HepG2 (cell line): ENCODE results near the gene CD300LF. TPM values are rescaled to one million over a fixed set of nuclear protein-coding genes. Genes with fewer than 3 reads are reported as not detected.
A peak's percentile ranks its signal among the peaks of the same experiment; 100 is the strongest.

Experiments used
- BRF2 ChIP-seq: sonication (generic); formaldehyde crosslinking; IDR thresholded peaks from 2 replicates; pipeline ENCODE4 v1.8.1; 2022; ENCODE audit warnings: mild to moderate bottlenecking, missing genetic modification reagents
- GZF1 ChIP-seq: sonication (generic); formaldehyde crosslinking; IDR thresholded peaks from 2 replicates; pipeline ENCODE4 v1.5.1; 2020; ENCODE audit warnings: mild to moderate bottlenecking, missing genetic modification reagents
- MTA1 ChIP-seq: sonication (generic); formaldehyde crosslinking; IDR thresholded peaks from 2 replicates; pipeline ENCODE4 v1.4.0; 2020; ENCODE audit warnings: missing genetic modification reagents, mild to moderate bottlenecking, borderline replicate concordance
- NCOA2 ChIP-seq: sonication (generic); formaldehyde crosslinking; IDR thresholded peaks from 2 replicates; pipeline ENCODE4 v1.8.0; 2022; ENCODE audit warnings: inconsistent platforms
- SNAPC4 ChIP-seq: sonication (generic); formaldehyde crosslinking; IDR thresholded peaks from 2 replicates; pipeline ENCODE4 v1.4.0; 2020; ENCODE audit warnings: mild to moderate bottlenecking, missing genetic modification reagents
- SUZ12 ChIP-seq: fragments of 150-350 bp; IDR thresholded peaks from 2 replicates; pipeline ENCODE4 v1.6.1; 2014; ENCODE audit warnings: low read depth, low read length
- ZBTB7B ChIP-seq: sonication (generic); formaldehyde crosslinking; IDR thresholded peaks from 2 replicates; pipeline ENCODE4 v1.4.0; 2020; ENCODE audit warnings: missing genetic modification reagents
- ZNF275 ChIP-seq: sonication (generic); formaldehyde crosslinking; IDR thresholded peaks from 2 replicates; pipeline ENCODE4 v1.8.0; 2022; ENCODE audit warnings: missing genetic modification reagents, mild to moderate bottlenecking, inconsistent platforms, borderline replicate concordance
- ZNF3 ChIP-seq: IDR thresholded peaks from 2 replicates; pipeline ENCODE4 v1.7.0; 2017; ENCODE audit warnings: inconsistent platforms
- ZNF407 ChIP-seq: sonication (generic); formaldehyde crosslinking; IDR thresholded peaks from one replicate; pipeline ENCODE4 v1.5.1; 2020; ENCODE audit warnings: mild to moderate bottlenecking, missing genetic modification reagents; ENCODE audit errors: not compliant biosample characterization
- polyA plus RNA-seq, 8 experiments: library from polyadenylated mRNA; depleted of rRNA in 3 of 8; stranded (reverse) in 7 of 8; unstranded in 1 of 8; fragments of >200 nt; fragmentation: Illumina TruSeq in 4 of 8; extraction: Trizol in 4 of 8; gene quantifications; 2 replicates each; pipeline versions ENCODE4 v1.2.1 to v1.2.3, GENCODE V29; 2011 to 2016; ENCODE audit warnings: low read depth in 4 of 8, missing spikeins in 1 of 8, mixed read lengths in 1 of 8; ENCODE audit not compliant: insufficient read depth in 1 of 8
- total RNA-seq, 5 experiments: library from RNA; depleted of rRNA; stranded (reverse); fragments of >200 nt; fragmentation: Illumina TruSeq; extraction: Trizol; gene quantifications; 2 replicates each; pipeline ENCODE4 v1.2.3, GENCODE V29; 2016; ENCODE audit warnings: low read depth in 1 of 5

The CD300LF gene
- total and polyA plus RNA-seq, 2 of the 13 experiments (the other 11 are each of a cell fraction or from before 2014, with no cell fraction given): not detected

GRCh38 chr17:74736513-74737298 lies 24.0 kb upstream of the CD300LF start, which contains the start of gene RAB37 (continued):
- peak; percentile 81; the same call in 1 of the 2 replicates for TF ChIP-seq MTA1
- peak; percentile 48 for TF ChIP-seq ZNF407
- TF ChIP-seq GZF1 (CRISPR knock-in tag): no peak
- peak; percentile 51; the same call in 1 of the 2 replicates for TF ChIP-seq ZNF3
- TF ChIP-seq NCOA2 (CRISPR knock-in tag): peak; percentile 83
- TF ChIP-seq SUZ12: no peak
- TF ChIP-seq ZNF275: no peak; the same call in 1 of the 2 replicates
- peak; percentile 94 for TF ChIP-seq ZBTB7B (CRISPR knock-in tag)
- TF ChIP-seq SNAPC4: 0 out of 2 replicates have a peak, but pooled peaks have one; percentile 56
- TF ChIP-seq BRF2: peak; percentile 88; the same call in 1 of the 2 replicates
